Neuronal stem cell (in vitro differentiated cells): Measurements from ENCODE around the gene COL6A2.
A peak's percentile ranks its signal among the peaks of the same experiment; 100 is the strongest.

Experiments used
- DNase-seq: peaks from one replicate; pipeline ENCODE4 v3.0.0-alpha.2; 2013; ENCODE audit warnings: low spot score
- H2AFZ ChIP-seq: one replicate; pipeline ENCODE4 v1.6.1; 2013; ENCODE audit warnings: mild to moderate bottlenecking, low read length, inconsistent platforms
- H2AK5ac ChIP-seq: 2 replicates; pipeline ENCODE4 v1.6.1; 2013; ENCODE audit warnings: low read depth, mild to moderate bottlenecking, inconsistent platforms, low read length, moderate library complexity, mixed read lengths
- H2BK120ac ChIP-seq: 2 replicates; pipeline ENCODE4 v1.6.1; 2013; ENCODE audit warnings: low read depth, mild to moderate bottlenecking, inconsistent platforms, low read length, moderate library complexity, mixed read lengths
- H2BK12ac ChIP-seq: one replicate; pipeline ENCODE4 v1.6.1; 2013; ENCODE audit warnings: low read length, inconsistent platforms
- H2BK15ac ChIP-seq: 2 replicates; pipeline ENCODE4 v1.6.1; 2013; ENCODE audit warnings: mild to moderate bottlenecking, low read length, inconsistent platforms, mixed read lengths
- H2BK5ac ChIP-seq: one replicate; pipeline ENCODE4 v1.6.1; 2013; ENCODE audit warnings: inconsistent platforms, mild to moderate bottlenecking, low read length, moderate library complexity
- H3K14ac ChIP-seq: one replicate; pipeline ENCODE4 v1.6.1; 2013; ENCODE audit warnings: low read length, inconsistent platforms
- H3K18ac ChIP-seq: 2 replicates; pipeline ENCODE4 v1.6.1; 2013; ENCODE audit warnings: low read length, inconsistent platforms
- H3K23ac ChIP-seq: 2 replicates; pipeline ENCODE4 v1.6.1; 2013; ENCODE audit warnings: low read depth, mild to moderate bottlenecking, mixed read lengths, low read length, inconsistent platforms; ENCODE audit not compliant: poor library complexity
- H3K27ac ChIP-seq: replicated peaks from 3 replicates; pipeline ENCODE4 v1.5.1; 2013; ENCODE audit warnings: low read length, inconsistent platforms
- H3K27me3 ChIP-seq, 3 experiments: 2 replicates each; pipeline ENCODE4 v1.6.1; 2013; ENCODE audit warnings: low read length in 3 of 3, mild to moderate bottlenecking in 2 of 3, inconsistent platforms in 1 of 3, low read depth in 1 of 3, mixed read lengths in 1 of 3, moderate library complexity in 1 of 3; ENCODE audit not compliant: control insufficient read depth in 3 of 3, insufficient read depth in 3 of 3
- H3K36me3 ChIP-seq, 2 donors: replicated peaks in 1 of 2; 2 replicates each; pipeline ENCODE4 v1.6.1; 2013; ENCODE audit warnings: low read length in 2 of 2; ENCODE audit not compliant: control insufficient read depth in 2 of 2, insufficient read depth in 2 of 2
- H3K4ac ChIP-seq: 2 replicates; pipeline ENCODE4 v1.6.1; 2013; ENCODE audit warnings: inconsistent platforms, mild to moderate bottlenecking, low read length, moderate library complexity
- H3K4me1 ChIP-seq, 2 donors: 1 replicate in 1 of 2; 2 replicates in 1 of 2; pipeline ENCODE4 v1.6.1; 2013; ENCODE audit warnings: low read length in 2 of 2, low read depth in 1 of 2; ENCODE audit not compliant: control insufficient read depth in 2 of 2, insufficient read depth in 1 of 2
- H3K4me2 ChIP-seq: one replicate; pipeline ENCODE4 v1.6.1; 2013; ENCODE audit warnings: mild to moderate bottlenecking, low read length, inconsistent platforms; ENCODE audit not compliant: insufficient read depth, poor library complexity, severe bottlenecking
- H3K4me3 ChIP-seq, 2 donors: 2 replicates each; pipeline ENCODE4 v1.5.1; 2013; ENCODE audit warnings: low read length in 2 of 2, mild to moderate bottlenecking in 2 of 2, inconsistent platforms in 1 of 2, moderate library complexity in 1 of 2
- H3K79me1 ChIP-seq: one replicate; pipeline ENCODE4 v1.6.1; 2013; ENCODE audit warnings: low read depth, mild to moderate bottlenecking, inconsistent platforms, low read length, moderate library complexity
- H3K9ac ChIP-seq: one replicate; pipeline ENCODE4 v1.6.1; 2013; ENCODE audit warnings: mild to moderate bottlenecking, low read depth, low read length, inconsistent platforms; ENCODE audit not compliant: poor library complexity
- H3K9me3 ChIP-seq, 2 donors: replicated peaks in 1 of 2; 2 replicates each; pipeline versions ENCODE3 to v1.6.1; 2013; ENCODE audit warnings: low read length in 2 of 2, mild to moderate bottlenecking in 2 of 2, inconsistent platforms in 1 of 2, low read depth in 1 of 2, mixed read lengths in 1 of 2, moderate library complexity in 1 of 2; ENCODE audit not compliant: control insufficient read depth in 2 of 2, insufficient read depth in 1 of 2
- H4K8ac ChIP-seq: one replicate; pipeline ENCODE4 v1.6.1; 2013; ENCODE audit warnings: low read depth, mild to moderate bottlenecking, inconsistent platforms, low read length, moderate library complexity
- H4K91ac ChIP-seq: one replicate; pipeline ENCODE4 v1.6.1; 2013; ENCODE audit warnings: low read length, low read depth, mild to moderate bottlenecking, inconsistent platforms; ENCODE audit not compliant: poor library complexity
- WGBS, 2 donors: extraction: QIAGEN DNeasy Blood & Tissue Kit; methylation state at CpG; one replicate each; pipeline ENCODE4 v1.1.7; 2013; ENCODE audit warnings: missing lambda C conversion rate in 2 of 2, mixed read lengths in 1 of 2; ENCODE audit not compliant: insufficient read length in 2 of 2, insufficient replicate concordance in 1 of 2; ENCODE audit errors: extremely low coverage in 2 of 2; 5-methylcytosine and 5-hydroxymethylcytosine counted together

Gene COL6A2

DNA sequence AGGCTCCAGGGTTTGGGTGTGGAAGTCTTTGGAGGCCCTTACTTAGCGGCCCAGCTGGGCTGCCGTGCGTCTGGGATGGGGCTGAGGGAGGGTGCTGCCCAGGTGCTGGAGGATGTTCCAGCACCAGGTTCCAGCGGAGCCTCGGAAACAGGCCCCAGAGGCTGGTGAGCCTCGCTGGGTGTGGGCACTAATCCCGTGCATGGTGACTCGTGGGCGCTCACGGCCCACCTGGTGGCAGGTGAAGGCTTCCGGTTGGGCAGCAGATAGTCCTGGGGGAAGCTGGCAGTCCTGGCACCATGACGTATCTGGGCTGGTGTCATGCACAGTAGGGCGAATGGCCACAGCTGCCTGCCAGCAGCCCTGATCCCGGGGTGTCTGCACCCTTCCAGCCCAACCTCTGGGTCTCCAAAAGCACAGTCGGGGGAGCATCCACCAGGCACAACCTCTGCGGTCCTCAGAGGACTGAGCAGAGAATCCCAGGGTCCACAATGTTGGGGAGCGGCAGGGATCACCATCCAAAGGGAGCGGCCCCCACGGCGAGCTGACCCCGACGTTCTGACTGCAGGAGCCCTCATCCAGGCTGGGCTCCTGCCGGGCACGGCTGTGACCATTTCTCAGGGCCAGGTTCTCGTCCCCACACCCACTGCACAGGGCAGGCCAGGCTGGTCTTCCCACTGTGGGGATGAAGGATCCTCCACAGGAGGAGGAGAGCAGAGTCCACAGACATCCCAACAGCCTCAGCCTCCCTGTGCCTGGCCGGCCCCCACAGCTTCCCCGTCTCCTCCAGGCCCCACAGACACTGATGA is 32.1 kb downstream of the COL6A2 start:
- no CpG with 5 or more reads among the region's 27 CpGs for WGBS, 2 donors
- Histone ChIP-seq H3K79me1 (no peaks in the 10 kb centered on the region), H2AFZ (no peak overlapping the region), H3K9ac (no peak overlapping the region), H3K18ac (no peak overlapping the region), H3K14ac (no peak overlapping the region), H4K8ac (no peak overlapping the region), H3K36me3 (no peaks in the 10 kb centered on the region), H3K27me3 (no peaks in the 10 kb centered on the region), H3K23ac (peak overlapping the region; percentile 59), H3K4me2 (no peak overlapping the region), H2BK12ac (no peak overlapping the region), H4K91ac (no peak overlapping the region), H3K4ac (no peak overlapping the region), H2BK120ac (peak overlapping the region; percentile 76), H3K27ac (no peak overlapping the region), H2AK5ac (peak overlapping the region; percentile 61), H3K4me1 (peaks cover 0 to 9% of the 10 kb centered on the region in 2 donors), H3K4me3 (no peak overlapping the region), H3K9me3 (peaks cover 0 to 2% of the 10 kb centered on the region in 2 donors), H2BK15ac (peak overlapping the region; percentile 49), H2BK5ac (no peak overlapping the region)
- DNase-seq = no peak

DNA sequence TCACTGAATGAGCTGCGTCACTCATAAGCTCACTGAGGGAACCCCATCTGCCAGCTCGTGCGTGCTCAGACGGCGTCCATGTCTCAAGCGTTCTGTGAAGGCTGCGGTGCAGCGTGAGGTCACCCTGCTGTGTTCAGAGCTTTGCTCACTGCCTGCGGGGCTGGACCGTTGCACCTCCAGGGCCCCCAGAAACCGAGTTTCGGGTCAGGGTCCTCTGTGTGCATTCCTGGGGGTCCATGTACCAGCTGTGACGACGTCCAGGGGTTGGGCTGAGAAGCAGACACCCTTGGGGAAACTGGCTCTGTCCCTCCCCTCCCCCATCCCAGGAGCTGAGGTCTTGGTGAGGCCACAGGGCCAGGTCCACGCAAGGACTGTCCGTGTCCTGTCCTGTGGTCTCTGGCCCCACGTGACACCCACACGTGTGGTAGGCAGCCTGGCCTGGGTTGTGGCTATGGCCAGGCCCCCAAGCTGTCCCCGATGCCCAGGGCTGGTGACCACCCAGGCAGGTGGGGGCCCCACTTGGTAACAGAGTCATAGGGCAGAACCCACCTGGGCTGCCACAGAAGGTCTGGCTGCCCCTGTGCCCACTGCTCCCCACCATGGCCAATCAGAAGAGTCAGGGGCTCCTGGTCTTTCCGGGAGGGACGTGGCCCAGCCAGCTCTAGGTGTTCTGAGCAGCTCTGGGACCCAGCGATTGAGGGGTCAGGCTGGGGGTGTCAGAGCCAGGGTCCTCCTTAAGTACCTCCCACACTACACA is 33.1 kb downstream of the COL6A2 start:
- Histone ChIP-seq H2BK5ac (no peak overlapping the region), H3K36me3 (no peaks in the 10 kb centered on the region), H2BK12ac (no peak overlapping the region), H3K27ac (no peak overlapping the region), H3K23ac (peak overlapping the region; percentile 95), H4K91ac (no peak overlapping the region), H2BK120ac (peak overlapping the region; percentile 76), H2AFZ (no peak overlapping the region), H3K27me3 (no peaks in the 10 kb centered on the region), H2BK15ac (no peak overlapping the region), H3K4me2 (no peak overlapping the region), H3K9ac (no peak overlapping the region), H3K18ac (peak overlapping the region; percentile 76), H3K4me3 (peak overlapping the region in 1 of 2 donors; percentile 27), H3K14ac (peak overlapping the region; percentile 38), H3K4ac (no peak overlapping the region), H3K4me1 (peaks cover 0 to 9% of the 10 kb centered on the region in 2 donors), H3K9me3 (peaks cover 0 to 2% of the 10 kb centered on the region in 2 donors), H3K79me1 (no peaks in the 10 kb centered on the region), H4K8ac (no peak overlapping the region), H2AK5ac (peak overlapping the region; percentile 96)
- no CpG with 5 or more reads among the region's 22 CpGs for WGBS, 2 donors
- DNase-seq = no peak

DNA sequence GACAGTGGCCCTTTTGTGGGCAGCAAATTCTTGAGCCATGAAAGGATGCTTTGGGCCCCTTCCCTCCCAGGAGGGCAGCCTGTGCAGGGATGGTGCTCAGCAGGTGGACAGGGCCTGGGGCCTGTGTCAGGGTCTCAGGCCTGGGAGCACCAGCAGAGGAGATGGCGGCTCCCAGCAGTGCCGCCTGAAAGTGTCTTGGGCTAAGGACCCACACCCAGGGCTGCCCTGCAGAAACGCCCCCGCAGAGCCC is 33.6 kb downstream of the COL6A2 start:
- Histone ChIP-seq H3K27ac (no peak overlapping the region), H2BK120ac (no peak overlapping the region), H2BK12ac (no peak overlapping the region), H2BK15ac (no peak overlapping the region), H3K9me3 (peaks cover 0 to 2% of the 10 kb centered on the region in 2 donors), H2BK5ac (peak overlapping the region; percentile 53), H2AK5ac (peak overlapping the region; percentile 96), H3K18ac (peak overlapping the region; percentile 83), H3K4me3 (no peak overlapping the region), H3K9ac (no peak overlapping the region), H4K8ac (no peak overlapping the region), H3K23ac (peak overlapping the region; percentile 95), H2AFZ (no peak overlapping the region), H3K36me3 (no peaks in the 10 kb centered on the region), H3K4me1 (peaks cover 0 to 9% of the 10 kb centered on the region in 2 donors), H4K91ac (no peak overlapping the region), H3K27me3 (no peaks in the 10 kb centered on the region), H3K14ac (no peak overlapping the region), H3K4me2 (no peak overlapping the region), H3K4ac (no peak overlapping the region), H3K79me1 (no peaks in the 10 kb centered on the region)
- DNase-seq = no peak
- WGBS, 2 donors = no CpG with 5 or more reads among the region's 4 CpGs
